ENCODE results near the gene PCMT1. TPM values are rescaled to one million over a fixed set of nuclear protein-coding genes. Genes with fewer than 3 reads are reported as not detected.

PCMT1 gene
- total RNA-seq, 1 donor from 2014 or later = 166 TPM

- H3K4me3 ChIP-seq = no peak overlapping the region
- no peaks in the 10 kb centered on the region for H3K9me3 ChIP-seq (replicated peaks)
- no peaks in the 10 kb centered on the region for H3K27me3 ChIP-seq (ENCODE audit: low read depth)
- no peak for DNase-seq
- intact Hi-C loops (cut with micrococcal nuclease) = no loop called here
- TF ChIP-seq CTCF (IDR thresholded peaks at IDR 0.05; ENCODE audit: borderline replicate concordance) = no peak
- H3K4me1 ChIP-seq = peaks cover 28% of the 10 kb centered on the region
- H3K36me3 ChIP-seq = no peaks in the 10 kb centered on the region
- H3K27ac ChIP-seq (replicated peaks) = no peak overlapping the region
These were observed 106.9 kb downstream of the PCMT1 start for GRCh38 chr6:149856256-149856994.

GRCh38 chr6:149857541-149857940, 108.0 kb downstream of the PCMT1 start:
- TF ChIP-seq CTCF (IDR thresholded peaks at IDR 0.05; ENCODE audit: borderline replicate concordance) = no peak
- no peak overlapping the region for H3K4me3 ChIP-seq
- H3K27me3 ChIP-seq (ENCODE audit: low read depth) = no peaks in the 10 kb centered on the region
- no peaks in the 10 kb centered on the region for H3K36me3 ChIP-seq
- H3K27ac ChIP-seq (replicated peaks) = no peak overlapping the region
- intact Hi-C loops (cut with micrococcal nuclease) = no loop called here
- DNase-seq = no peak
- H3K4me1 ChIP-seq = peaks cover 30% of the 10 kb centered on the region
- no peaks in the 10 kb centered on the region for H3K9me3 ChIP-seq (replicated peaks)

- H3K36me3 ChIP-seq = no peaks in the 10 kb centered on the region
- peaks cover 48% of the 10 kb centered on the region for H3K4me1 ChIP-seq
- H3K4me3 ChIP-seq = no peak overlapping the region
- H3K27ac ChIP-seq (replicated peaks) = no peak overlapping the region
- intact Hi-C loops (cut with micrococcal nuclease) = no loop called here
- no peak for TF ChIP-seq CTCF (IDR thresholded peaks at IDR 0.05; ENCODE audit: borderline replicate concordance)
- no peaks in the 10 kb centered on the region for H3K27me3 ChIP-seq (ENCODE audit: low read depth)
- DNase-seq = no peak
- no peaks in the 10 kb centered on the region for H3K9me3 ChIP-seq (replicated peaks)
These were observed 109.8 kb downstream of the PCMT1 start for GRCh38 chr6:149859368-149859767.

GRCh38 chr6:149859938-149860337, 110.4 kb downstream of the PCMT1 start:
- H3K4me1 ChIP-seq = peaks cover 53% of the 10 kb centered on the region
- H3K4me3 ChIP-seq = no peak overlapping the region
- no peak overlapping the region for H3K27ac ChIP-seq (replicated peaks)
- H3K27me3 ChIP-seq (ENCODE audit: low read depth) = no peaks in the 10 kb centered on the region
- DNase-seq = no peak
- no peaks in the 10 kb centered on the region for H3K9me3 ChIP-seq (replicated peaks)
- TF ChIP-seq CTCF (IDR thresholded peaks at IDR 0.05; ENCODE audit: borderline replicate concordance) = no peak
- intact Hi-C loops (cut with micrococcal nuclease) = no loop called here
- H3K36me3 ChIP-seq = no peaks in the 10 kb centered on the region

GRCh38 chr6:149860513-149860833, 110.9 kb downstream of the PCMT1 start:
- no peak for TF ChIP-seq CTCF (IDR thresholded peaks at IDR 0.05; ENCODE audit: borderline replicate concordance)
- peaks cover 53% of the 10 kb centered on the region for H3K4me1 ChIP-seq
- H3K4me3 ChIP-seq = no peak overlapping the region
- intact Hi-C loops (cut with micrococcal nuclease) = no loop called here
- H3K9me3 ChIP-seq (replicated peaks) = no peaks in the 10 kb centered on the region
- no peaks in the 10 kb centered on the region for H3K27me3 ChIP-seq (ENCODE audit: low read depth)
- no peak for DNase-seq
- H3K27ac ChIP-seq (replicated peaks) = no peak overlapping the region
- H3K36me3 ChIP-seq = no peaks in the 10 kb centered on the region

Other genes with a start within 250 kb of the PCMT1 start
- gene PPIL4, start 203.7 kb upstream of the PCMT1 start, total RNA-seq = 15.7 TPM
- gene GINM1, start 183.4 kb upstream of the PCMT1 start, total RNA-seq = 52.0 TPM
- 11.6 TPM for gene KATNA1, start 101.0 kb upstream of the PCMT1 start, total RNA-seq
- 10.8 TPM for gene LATS1, start 31.6 kb upstream of the PCMT1 start, total RNA-seq
- gene NUP43, start 3.2 kb upstream of the PCMT1 start, total RNA-seq = 29.7 TPM
- 18.2 TPM for gene LRP11, start 114.6 kb downstream of the PCMT1 start, total RNA-seq
- gene RAET1E, start 148.4 kb downstream of the PCMT1 start, total RNA-seq = 0.19 TPM
- gene RAET1G, start 173.4 kb downstream of the PCMT1 start, total RNA-seq = 0.19 TPM
- gene ULBP2, start 192.3 kb downstream of the PCMT1 start, total RNA-seq = 0.93 TPM
- gene ULBP1, start 214.2 kb downstream of the PCMT1 start, total RNA-seq = 0.38 TPM

Measured in left ventricle myocardium inferior (tissue), 1 donor.